HG02588 (cell line): Measurements from ENCODE around the gene ACACA.
"Not testable (repeated sequence)": the region's sequence is repeated elsewhere in the genome, so short reads cannot be mapped to it uniquely, and the experiment has no call there.

Source experiments
- ATAC-seq: cut with Tn5 transposase; IDR thresholded peaks from one replicate; pipeline ENCODE4 v1.9.1; 2021; ENCODE audit warnings: mild to moderate bottlenecking, moderate library complexity; ENCODE audit not compliant: unreplicated experiment

Gene ACACA

GRCh38 chr17:37182786-37183465 lies 223.7 kb downstream of the ACACA start:
- ATAC-seq = no peak

GRCh38 chr17:37180376-37180775 lies 226.3 kb downstream of the ACACA start:
- ATAC-seq = no peak

GRCh38 chr17:37179893-37180292 lies 226.7 kb downstream of the ACACA start:
- no peak for ATAC-seq

GRCh38 chr17:37177254-37177870 lies 229.3 kb downstream of the ACACA start:
- no peak for ATAC-seq

GRCh38 chr17:37176723-37177122 lies 229.9 kb downstream of the ACACA start:
- ATAC-seq = no peak

- ATAC-seq = no peak
Measured at GRCh38 chr17:37174205-37174604, 232.4 kb downstream of the ACACA start.

- no peak for ATAC-seq
Measured at GRCh38 chr17:37170881-37171425, 235.7 kb downstream of the ACACA start.

GRCh38 chr17:37168731-37169353 lies 237.8 kb downstream of the ACACA start:
- no peak for ATAC-seq

- ATAC-seq = no peak
Measured at GRCh38 chr17:37167756-37168155, 238.9 kb downstream of the ACACA start.

GRCh38 chr17:37164057-37164456 lies 242.6 kb downstream of the ACACA start:
- ATAC-seq = no peak

GRCh38 chr17:37162800-37163199 lies 243.8 kb downstream of the ACACA start:
- no peak for ATAC-seq

GRCh38 chr17:37160944-37161343 lies 245.7 kb downstream of the ACACA start:
- ATAC-seq = no peak

GRCh38 chr17:37158290-37158689 lies 248.3 kb downstream of the ACACA start:
- ATAC-seq = no peak

GRCh38 chr17:37148156-37148555 lies 258.5 kb downstream of the ACACA start:
- ATAC-seq = no peak

GRCh38 chr17:37147301-37147812 lies 259.3 kb downstream of the ACACA start:
- ATAC-seq = peak; percentile 49

- ATAC-seq = no peak
Measured at GRCh38 chr17:37146086-37147064, 260.3 kb downstream of the ACACA start.

GRCh38 chr17:37144075-37144701 lies 262.4 kb downstream of the ACACA start:
- ATAC-seq = no peak

- not testable (repeated sequence) for ATAC-seq
Measured at GRCh38 chr17:37143558-37143957, 263.1 kb downstream of the ACACA start.

GRCh38 chr17:37142294-37142896 lies 264.2 kb downstream of the ACACA start:
- ATAC-seq = no peak
